ENCODE data around the gene LIF.

DNA sequence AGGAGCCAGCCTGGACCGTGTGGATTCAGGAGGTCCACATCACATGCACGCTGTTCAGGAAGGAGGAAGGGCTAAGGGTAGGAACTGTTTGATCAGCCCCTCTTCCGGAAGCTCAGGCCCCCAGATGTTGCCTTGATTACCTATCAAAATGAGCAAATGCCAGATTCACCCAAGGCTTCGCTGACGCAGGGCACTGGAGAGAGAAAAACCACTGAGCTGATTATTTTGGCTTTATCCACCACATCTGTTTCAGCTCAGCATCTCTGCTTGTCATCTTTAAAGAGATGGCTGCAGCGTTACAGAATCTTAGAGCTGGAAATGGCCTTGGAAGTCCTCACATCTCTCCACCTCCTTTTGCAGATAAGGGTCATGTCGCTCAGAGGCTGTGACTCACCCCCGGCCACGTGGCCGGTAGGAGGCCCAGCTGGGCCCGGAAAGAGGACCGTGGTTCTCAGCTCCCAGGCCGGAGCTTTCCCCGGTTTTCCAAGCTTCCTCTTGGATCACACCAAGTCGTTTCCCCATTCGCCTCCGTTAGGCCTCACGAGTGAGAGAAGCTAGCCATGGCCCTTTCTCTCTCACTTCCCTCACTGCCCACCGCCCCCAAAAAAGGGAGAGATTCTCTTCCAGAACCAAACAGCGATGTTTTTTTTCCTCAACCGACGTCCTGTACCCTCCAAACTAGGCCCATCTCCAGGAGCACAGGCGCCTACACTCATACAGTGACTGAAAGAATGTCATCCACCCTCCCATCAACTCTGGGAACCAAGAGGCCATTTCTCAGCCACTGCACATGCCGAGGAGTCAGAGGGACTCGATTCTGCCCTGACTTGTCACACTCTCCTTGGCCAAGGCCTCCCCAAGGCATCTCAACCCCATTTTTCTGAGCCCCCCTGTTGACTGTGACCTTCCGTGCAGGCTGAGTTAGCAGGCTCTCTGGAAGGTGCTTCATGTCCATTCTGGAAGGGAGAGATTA lies 37.6 kb downstream of the LIF start:
- TF ChIP-seq POLR2A (IDR thresholded peaks at IDR 0.05), result no peak
- TF ChIP-seq, protein P1, sequence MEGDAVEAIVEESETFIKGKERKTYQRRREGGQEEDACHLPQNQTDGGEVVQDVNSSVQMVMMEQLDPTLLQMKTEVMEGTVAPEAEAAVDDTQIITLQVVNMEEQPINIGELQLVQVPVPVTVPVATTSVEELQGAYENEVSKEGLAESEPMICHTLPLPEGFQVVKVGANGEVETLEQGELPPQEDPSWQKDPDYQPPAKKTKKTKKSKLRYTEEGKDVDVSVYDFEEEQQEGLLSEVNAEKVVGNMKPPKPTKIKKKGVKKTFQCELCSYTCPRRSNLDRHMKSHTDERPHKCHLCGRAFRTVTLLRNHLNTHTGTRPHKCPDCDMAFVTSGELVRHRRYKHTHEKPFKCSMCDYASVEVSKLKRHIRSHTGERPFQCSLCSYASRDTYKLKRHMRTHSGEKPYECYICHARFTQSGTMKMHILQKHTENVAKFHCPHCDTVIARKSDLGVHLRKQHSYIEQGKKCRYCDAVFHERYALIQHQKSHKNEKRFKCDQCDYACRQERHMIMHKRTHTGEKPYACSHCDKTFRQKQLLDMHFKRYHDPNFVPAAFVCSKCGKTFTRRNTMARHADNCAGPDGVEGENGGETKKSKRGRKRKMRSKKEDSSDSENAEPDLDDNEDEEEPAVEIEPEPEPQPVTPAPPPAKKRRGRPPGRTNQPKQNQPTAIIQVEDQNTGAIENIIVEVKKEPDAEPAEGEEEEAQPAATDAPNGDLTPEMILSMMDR (IDR thresholded peaks at IDR 0.05), result no peak
